ENCODE results near the gene STAT3. TPM values are rescaled to one million over a fixed set of nuclear protein-coding genes. Genes with fewer than 3 reads are reported as not detected.
A peak's percentile ranks its signal among the peaks of the same experiment; 100 is the strongest.
"Not testable (repeated sequence)": the region's sequence is repeated elsewhere in the genome, so short reads cannot be mapped to it uniquely, and the experiment has no call there.

Gene STAT3
- polyA plus RNA-seq, 6 donors from 2014 or later = 89.8 to 112 (median 101) TPM

DNA sequence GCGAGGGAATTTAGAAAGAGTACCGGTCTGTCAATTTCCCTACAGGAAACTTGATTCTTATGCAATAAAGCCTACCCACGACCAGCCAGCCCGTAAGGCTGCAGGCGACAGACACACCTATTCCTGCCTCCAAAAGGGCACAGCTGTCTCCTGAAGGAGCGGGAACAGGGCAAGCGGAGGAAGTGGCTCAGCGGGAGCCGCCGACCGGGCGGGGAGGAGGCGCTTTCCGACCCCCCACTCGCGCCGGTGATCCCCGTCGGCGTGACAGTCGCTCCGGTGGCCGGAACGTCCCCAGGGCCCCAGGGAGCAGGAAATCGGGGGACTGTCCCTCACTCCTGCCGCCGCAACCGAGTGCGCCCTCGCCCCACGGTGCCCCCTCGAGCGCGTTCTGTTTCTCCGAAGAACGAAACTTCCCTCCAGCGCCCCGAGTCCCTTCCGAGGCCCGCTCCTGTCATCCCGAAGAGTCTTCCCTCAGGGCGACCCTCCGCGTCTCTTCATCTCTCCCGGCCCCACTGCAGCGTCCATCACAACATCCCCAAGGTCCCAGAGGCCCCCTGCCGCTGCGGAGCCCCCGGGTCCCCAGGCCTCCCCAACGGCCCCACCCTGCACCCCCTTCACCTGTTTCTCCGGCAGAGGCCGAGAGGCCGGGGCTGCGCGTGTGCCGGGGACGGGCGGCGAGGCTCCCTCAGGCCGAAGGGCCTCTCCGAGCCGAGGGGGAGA lies 421 bp downstream of the STAT3 start:
- Mint-ChIP-seq H3K9me3 (no peaks in the 10 kb centered on the region), H3K36me3 (no peaks in the 10 kb centered on the region), H3K27ac (peak overlapping the region; percentile 99 to 100 (median 100)), H3K4me3 (peak overlapping the region; percentile 90 to 99 (median 96)), H3K27me3 (peaks cover 0 to 6% (median 0%) of the 10 kb centered on the region in 3 donors), H3K4me1 (peaks cover 26 to 47% (median 40%) of the 10 kb centered on the region in 3 donors)
- DNase-seq = no peak
- ATAC-seq (ENCODE audit: low read depth in 2 of 2) = no peak

DNA sequence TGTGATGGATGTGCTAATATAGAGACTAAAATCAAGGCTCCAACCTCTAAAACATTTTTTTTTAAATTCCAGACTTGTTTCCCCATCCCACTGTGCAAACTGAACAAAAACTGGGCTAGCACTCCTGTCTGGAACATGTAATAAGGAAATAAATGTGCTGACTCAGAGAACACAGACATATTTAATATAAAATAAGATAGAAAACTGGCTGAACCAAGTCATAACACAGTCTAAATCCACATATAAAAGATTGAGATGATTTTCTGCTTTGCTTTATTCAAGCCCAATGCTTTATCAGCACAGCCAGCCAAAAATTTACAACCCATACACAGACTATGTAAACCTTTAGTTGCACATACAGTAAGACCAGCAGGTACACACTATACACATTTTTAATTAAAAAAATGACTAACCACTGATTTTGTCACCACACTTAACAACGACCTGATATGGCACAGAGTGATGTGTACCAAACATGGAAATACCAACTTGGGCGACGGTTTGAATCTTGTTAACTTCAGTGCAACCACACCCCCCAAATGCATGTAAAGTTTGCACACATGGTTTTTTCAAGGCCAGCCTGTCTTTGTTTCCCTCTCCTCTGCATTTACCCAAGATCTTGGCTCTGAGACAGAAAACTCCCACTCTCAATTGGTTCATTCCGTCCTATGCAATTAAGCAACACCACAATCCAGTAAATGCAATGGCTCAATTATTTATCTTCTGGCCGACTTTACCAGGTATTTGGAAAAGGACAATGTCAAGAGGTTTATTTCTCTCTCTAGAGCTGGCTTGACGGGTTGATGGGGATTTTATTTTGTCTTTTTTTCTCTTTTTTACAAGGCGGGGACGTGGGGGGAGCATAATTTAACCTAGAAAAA lies 1.2 kb downstream of the STAT3 start:
- H3K4me3 Mint-ChIP-seq = peak overlapping the region; percentile 90 to 99 (median 96)
- DNase-seq (no peak), ATAC-seq (ENCODE audit: low read depth in 2 of 2) (no peak)
- no peaks in the 10 kb centered on the region for H3K36me3 Mint-ChIP-seq
- peaks cover 27 to 52% (median 43%) of the 10 kb centered on the region in 3 donors for H3K4me1 Mint-ChIP-seq
- peak overlapping the region; percentile 93 to 100 (median 99) for H3K27ac Mint-ChIP-seq
- H3K9me3 Mint-ChIP-seq = no peaks in the 10 kb centered on the region
- peaks cover 0 to 6% (median 0%) of the 10 kb centered on the region in 3 donors for H3K27me3 Mint-ChIP-seq

DNA sequence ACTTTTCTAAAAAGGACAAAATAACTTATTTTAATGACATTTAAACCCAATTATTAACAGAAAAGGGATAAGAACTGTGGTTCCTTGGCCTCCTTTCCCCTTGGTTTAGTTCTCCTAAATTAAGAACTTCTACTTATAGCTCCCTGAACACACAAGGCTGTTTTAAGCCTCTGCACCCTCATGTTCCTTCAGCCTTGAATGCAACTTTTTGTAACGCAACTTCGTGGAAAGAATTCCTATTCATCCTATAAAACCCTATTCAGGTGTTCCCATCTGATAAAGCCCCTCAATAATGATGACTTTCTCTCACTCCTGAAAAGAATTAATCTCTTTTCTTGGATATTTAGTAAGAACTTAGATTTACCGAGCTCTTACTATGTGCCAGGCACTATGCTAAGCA lies 6.3 kb downstream of the STAT3 start:
- Mint-ChIP-seq H3K36me3 (peaks cover 0 to 4% of the 10 kb centered on the region in 2 donors), H3K9me3 (no peaks in the 10 kb centered on the region), H3K4me1 (peaks cover 41 to 68% (median 54%) of the 10 kb centered on the region in 3 donors), H3K27ac (peak overlapping the region in 2 of 6 donors; percentile 26 to 70), H3K4me3 (peak overlapping the region in 1 of 8 donors; percentile 9), H3K27me3 (no peaks in the 10 kb centered on the region)
- DNase-seq = no peak
- ATAC-seq (ENCODE audit: low read depth in 2 of 2) = no peak

DNA sequence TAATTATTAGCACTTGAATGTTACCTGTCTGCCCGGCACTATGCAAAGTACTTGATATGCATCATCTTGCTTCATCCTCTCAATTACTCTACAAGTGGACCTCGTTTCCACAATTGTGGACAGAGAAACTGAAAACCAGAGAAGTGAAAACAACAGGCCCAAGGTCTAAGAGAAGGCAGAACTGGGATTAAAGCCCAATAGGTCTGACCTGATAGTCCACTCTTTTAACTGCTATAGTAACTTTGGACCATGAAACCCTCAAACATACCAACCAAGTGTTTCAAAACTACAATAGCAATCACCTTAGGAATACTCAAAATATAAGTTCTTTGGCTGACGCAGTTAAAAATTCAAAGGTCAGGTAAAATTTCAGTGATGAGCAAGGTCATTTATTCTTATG lies 7.3 kb downstream of the STAT3 start:
- Mint-ChIP-seq H3K36me3 (peaks cover 0 to 4% of the 10 kb centered on the region in 2 donors), H3K4me3 (peak overlapping the region in 1 of 8 donors; percentile 32), H3K27me3 (no peaks in the 10 kb centered on the region), H3K27ac (peak overlapping the region in 1 of 6 donors; percentile 34), H3K4me1 (peaks cover 35 to 59% (median 48%) of the 10 kb centered on the region in 3 donors), H3K9me3 (no peaks in the 10 kb centered on the region)
- no peak for ATAC-seq (ENCODE audit: low read depth in 2 of 2)
- DNase-seq = no peak

DNA sequence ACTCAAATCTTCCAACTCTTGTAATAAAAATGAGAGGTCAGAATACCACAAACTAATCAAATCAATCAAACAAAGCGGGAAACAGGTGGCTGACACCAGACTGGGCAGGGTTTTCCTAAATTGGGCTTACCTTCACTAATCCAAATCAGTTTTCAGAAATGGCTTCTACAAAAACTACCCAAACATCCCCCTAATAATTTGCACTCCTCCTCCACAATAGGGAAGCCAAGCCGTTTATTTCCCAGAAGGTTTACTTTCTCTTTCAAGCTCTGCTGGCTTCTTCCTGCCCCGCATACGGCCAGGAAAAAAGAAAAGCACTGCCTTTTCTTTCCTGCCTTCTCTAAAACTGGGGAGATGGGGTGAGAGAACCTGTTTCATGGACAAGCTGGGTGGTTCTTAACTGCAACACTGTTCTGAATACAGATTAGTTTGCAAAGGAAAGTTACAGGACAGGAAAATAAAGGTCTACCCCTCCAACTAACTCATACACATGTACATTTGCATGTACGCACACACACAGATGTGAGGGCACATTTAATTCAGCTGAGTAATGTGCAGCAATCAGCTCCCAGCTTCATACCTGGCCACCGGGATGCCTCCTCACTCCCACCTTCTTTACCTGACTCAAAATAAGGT lies 9.2 kb downstream of the STAT3 start:
- peaks cover 36 to 55% (median 49%) of the 10 kb centered on the region in 3 donors for H3K4me1 Mint-ChIP-seq
- peak; percentile 73 to 79 for ATAC-seq (ENCODE audit: low read depth in 2 of 2)
- H3K36me3 Mint-ChIP-seq = peaks cover 0 to 4% of the 10 kb centered on the region in 2 donors
- no peaks in the 10 kb centered on the region for H3K27me3 Mint-ChIP-seq
- H3K9me3 Mint-ChIP-seq = no peaks in the 10 kb centered on the region
- H3K27ac Mint-ChIP-seq = peak overlapping the region; percentile 18 to 87 (median 79)
- DNase-seq = peak; percentile 11
- peak overlapping the region; percentile 46 to 87 (median 78) for H3K4me3 Mint-ChIP-seq

DNA sequence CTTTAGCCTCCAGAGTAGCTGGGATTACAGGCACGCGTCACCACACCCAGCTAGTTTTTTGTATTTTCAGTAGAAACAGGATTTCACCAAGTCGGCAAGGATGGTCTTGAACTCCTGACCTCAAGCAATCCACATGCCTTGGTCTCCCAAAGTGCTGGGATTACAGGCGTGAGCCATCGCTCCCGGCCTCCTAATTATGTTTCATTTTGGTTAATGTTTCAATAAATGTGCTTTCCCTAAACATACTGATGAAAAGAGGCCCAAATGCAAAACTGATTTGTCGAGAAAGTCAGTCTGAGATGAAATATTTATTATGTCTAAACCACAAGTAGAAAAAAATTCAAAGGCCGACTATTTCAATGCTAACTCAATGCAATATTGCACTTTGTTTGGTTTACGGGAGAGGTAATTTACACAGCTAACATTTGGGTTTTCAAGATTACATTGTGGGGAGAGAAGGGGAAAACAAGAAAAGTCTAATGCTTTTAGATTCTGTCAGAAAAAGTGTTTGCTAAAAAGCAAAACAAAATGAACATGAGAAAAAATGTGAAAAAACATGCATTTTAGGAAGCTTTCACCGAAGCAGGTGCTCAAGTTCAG lies 9.8 kb downstream of the STAT3 start:
- Mint-ChIP-seq H3K4me1 (peaks cover 33 to 59% (median 49%) of the 10 kb centered on the region in 3 donors), H3K36me3 (peaks cover 0 to 4% of the 10 kb centered on the region in 2 donors), H3K4me3 (peak overlapping the region in 7 of 8 donors; percentile 46 to 87 (median 78)), H3K27me3 (no peaks in the 10 kb centered on the region), H3K27ac (peak overlapping the region; percentile 18 to 87 (median 78)), H3K9me3 (no peaks in the 10 kb centered on the region)
- DNase-seq (no peak), ATAC-seq (ENCODE audit: low read depth in 2 of 2) (no peak)

DNA sequence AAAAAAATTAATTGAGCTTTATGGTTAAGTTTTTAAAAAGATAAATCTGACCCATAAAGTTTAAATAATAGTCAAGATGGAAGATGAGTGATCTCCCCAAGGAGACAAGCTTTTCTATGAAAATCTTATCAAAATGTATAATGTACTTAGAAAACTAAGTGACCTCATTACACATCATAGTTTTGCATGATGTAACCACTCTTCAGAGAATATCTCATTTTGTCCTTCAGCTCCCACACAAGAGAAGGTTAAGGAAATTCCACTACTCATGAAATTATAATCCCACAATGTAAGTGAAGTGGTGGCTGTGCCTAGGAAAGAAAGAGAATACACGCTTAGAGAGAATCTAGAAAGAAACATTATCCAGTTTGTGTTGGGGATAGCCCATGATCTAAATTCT lies 14.3 kb downstream of the STAT3 start:
- Mint-ChIP-seq H3K36me3 (peaks cover 11 to 14% of the 10 kb centered on the region in 2 donors), H3K4me1 (peaks cover 14 to 33% (median 24%) of the 10 kb centered on the region in 3 donors), H3K4me3 (no peak overlapping the region), H3K27me3 (no peaks in the 10 kb centered on the region), H3K27ac (peak overlapping the region in 1 of 6 donors; percentile 38), H3K9me3 (peaks cover 0 to 4% (median 0%) of the 10 kb centered on the region in 7 donors)
- no peak for ATAC-seq (ENCODE audit: low read depth in 2 of 2)
- no peak for DNase-seq

DNA sequence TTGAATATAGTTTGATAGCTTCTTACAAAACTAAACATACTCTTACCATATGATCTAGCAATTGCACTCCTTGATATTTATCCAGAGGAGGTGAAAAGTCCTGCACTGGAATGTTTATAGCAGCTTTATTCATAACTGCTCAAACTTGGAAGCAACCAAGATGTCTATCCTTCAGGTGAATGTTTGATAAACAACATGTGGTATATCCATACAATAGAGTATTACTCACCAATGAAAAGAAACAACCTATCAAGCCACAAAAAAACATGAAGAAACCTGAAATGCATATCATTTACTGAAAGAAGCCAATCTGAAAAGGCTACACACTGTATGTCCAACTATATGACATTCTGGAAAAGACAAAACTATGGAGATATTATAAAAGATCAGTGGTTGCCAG lies 16.1 kb downstream of the STAT3 start:
- no peaks in the 10 kb centered on the region for H3K27me3 Mint-ChIP-seq
- peaks cover 0 to 4% (median 0%) of the 10 kb centered on the region in 7 donors for H3K9me3 Mint-ChIP-seq
- peaks cover 15 to 34% (median 25%) of the 10 kb centered on the region in 3 donors for H3K4me1 Mint-ChIP-seq
- ATAC-seq (ENCODE audit: low read depth in 2 of 2) = no peak
- no peak for DNase-seq
- H3K4me3 Mint-ChIP-seq = no peak overlapping the region
- no peak overlapping the region for H3K27ac Mint-ChIP-seq
- H3K36me3 Mint-ChIP-seq = peaks cover 11 to 14% of the 10 kb centered on the region in 2 donors

DNA sequence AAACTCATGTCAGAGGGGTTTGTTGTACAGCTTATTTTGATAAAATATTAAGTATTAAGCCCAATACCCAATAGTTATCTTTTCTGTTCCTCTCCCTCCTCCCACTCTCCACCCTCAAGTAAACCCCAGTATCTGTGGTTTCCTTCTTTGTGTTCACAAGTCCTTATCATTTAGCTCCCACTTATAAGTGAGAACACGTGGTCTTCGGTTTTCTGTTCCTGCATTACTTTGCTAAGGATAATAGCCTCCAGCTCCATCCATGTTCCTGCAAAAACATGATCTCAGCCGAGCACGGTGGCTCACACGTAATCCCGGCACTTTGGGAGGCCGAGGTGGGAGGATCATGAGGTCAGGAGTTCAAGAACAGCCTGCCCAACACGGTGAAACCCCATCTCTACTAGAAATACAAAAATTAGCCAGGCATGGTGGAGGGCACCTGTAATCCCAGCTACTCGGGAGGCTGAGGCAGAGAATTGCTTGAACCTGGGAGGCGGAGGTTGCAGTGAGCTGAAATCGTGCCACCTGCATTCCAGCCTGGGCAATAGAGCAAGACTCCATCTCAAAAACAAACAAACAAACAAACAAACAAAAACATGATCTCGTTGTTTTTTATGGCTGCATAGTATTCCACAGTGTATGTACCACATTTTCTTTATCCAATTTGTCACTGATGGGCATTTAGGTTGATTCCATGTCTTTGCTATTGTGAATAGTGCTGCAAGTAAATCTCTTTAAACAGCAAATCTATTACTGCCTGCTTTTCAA lies 19.3 kb downstream of the STAT3 start:
- not testable (repeated sequence) for H3K4me3 Mint-ChIP-seq; H3K27ac Mint-ChIP-seq; ATAC-seq (ENCODE audit: low read depth in 2 of 2); H3K27me3 Mint-ChIP-seq; H3K9me3 Mint-ChIP-seq; DNase-seq
- Mint-ChIP-seq H3K4me1 (peaks cover 25 to 42% (median 32%) of the 10 kb centered on the region in 3 donors), H3K36me3 (peaks cover 11 to 14% of the 10 kb centered on the region in 2 donors)

DNA sequence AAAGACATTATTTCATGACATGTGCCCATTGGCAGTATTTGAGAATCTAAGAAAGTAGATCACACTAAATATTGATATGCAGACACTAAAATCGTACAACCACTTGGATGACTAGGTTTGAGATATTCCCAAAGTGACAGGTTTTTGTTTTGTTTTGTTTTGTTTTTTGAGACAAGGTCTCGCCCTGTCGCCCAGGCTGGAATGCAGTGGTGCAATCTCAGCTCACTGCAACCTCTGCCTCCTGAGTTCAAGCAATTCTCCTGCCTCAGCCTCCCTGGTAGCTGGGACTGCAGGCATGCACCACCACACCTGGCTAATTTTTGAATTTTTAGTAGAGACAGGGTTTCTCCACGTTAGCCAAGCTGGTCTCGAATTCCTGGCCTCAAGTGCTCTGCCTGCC lies 19.9 kb downstream of the STAT3 start:
- ATAC-seq (ENCODE audit: low read depth in 2 of 2); H3K9me3 Mint-ChIP-seq; DNase-seq; H3K4me3 Mint-ChIP-seq; H3K27me3 Mint-ChIP-seq; H3K27ac Mint-ChIP-seq: not testable (repeated sequence)
- H3K4me1 Mint-ChIP-seq = peaks cover 32 to 45% (median 39%) of the 10 kb centered on the region in 3 donors
- H3K36me3 Mint-ChIP-seq = peaks cover 11 to 14% of the 10 kb centered on the region in 2 donors

DNA sequence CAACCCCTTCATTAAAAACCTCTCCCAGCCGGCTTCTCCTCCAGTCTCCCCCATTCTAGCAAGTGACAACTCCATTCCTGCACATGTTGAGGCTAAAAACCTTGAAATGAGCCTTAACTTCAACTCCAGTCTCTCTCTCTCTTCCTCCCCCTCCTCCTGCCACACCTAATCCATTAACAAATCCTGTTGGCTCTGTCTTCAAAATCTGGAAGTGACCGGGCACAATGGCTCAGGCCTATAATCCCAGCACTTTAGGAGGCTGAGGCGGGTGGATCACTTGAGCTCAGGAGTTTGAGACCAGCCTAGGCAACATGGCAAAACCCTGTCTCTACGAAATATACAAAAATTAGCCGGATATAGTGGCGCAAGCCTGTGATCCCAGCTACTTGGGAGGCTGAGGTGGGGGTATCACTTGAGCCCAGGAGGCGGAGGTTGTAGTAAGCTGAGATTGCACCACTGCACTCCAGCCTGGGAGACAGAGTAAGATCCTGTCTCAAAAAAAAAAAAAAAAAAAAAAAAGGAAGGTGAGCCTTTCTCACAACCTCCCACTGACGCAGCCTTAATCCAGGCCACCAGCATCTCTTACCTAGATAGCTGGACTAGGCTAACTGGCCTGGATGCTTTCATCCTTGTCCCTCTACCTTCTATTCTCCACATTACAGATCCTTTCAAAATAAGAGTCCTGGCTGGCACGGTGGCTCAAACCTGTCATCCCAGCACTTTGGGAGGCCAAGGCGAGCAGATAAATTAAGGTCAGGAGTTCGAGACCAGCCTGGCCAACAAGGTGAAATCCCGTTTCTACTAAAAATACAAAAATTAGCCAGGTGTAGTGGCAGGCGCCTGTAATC lies 21.8 kb downstream of the STAT3 start:
- peak overlapping the region in 1 of 6 donors; percentile 75 for H3K27ac Mint-ChIP-seq
- H3K4me1 Mint-ChIP-seq = peaks cover 47 to 64% (median 55%) of the 10 kb centered on the region in 3 donors
- DNase-seq; H3K36me3 Mint-ChIP-seq; H3K4me3 Mint-ChIP-seq; H3K9me3 Mint-ChIP-seq; H3K27me3 Mint-ChIP-seq; ATAC-seq (ENCODE audit: low read depth in 2 of 2): not testable (repeated sequence)
